Ascending aorta (tissue), 2 donors: ENCODE results near the gene SLC25A20. TPM values are rescaled to one million over a fixed set of nuclear protein-coding genes. Genes with fewer than 3 reads are reported as not detected.

ENCODE experiments used
- DNase-seq, 2 donors: peaks; one replicate each; pipeline ENCODE4 v3.0.0-alpha.2; 2019; ENCODE audit warnings: low spot score in 2 of 2
- H3K27ac ChIP-seq, 2 donors: fragments of 200-600 bp; sonication (generic); one replicate each; pipeline ENCODE4 v1.5.1; 2016 to 2017; ENCODE audit warnings: mild to moderate bottlenecking in 1 of 2
- H3K27me3 ChIP-seq: fragments of 200-600 bp; sonication (generic); one replicate; pipeline ENCODE4 v1.5.1; 2017
- H3K36me3 ChIP-seq, 2 donors: fragments of 200-600 bp; sonication (generic); one replicate each; pipeline ENCODE4 v1.5.1; 2016
- H3K4me1 ChIP-seq, 2 donors: fragments of 200-600 bp; sonication (generic); one replicate each; pipeline ENCODE4 v1.5.1; 2016 to 2017; ENCODE audit warnings: mild to moderate bottlenecking in 1 of 2
- H3K4me3 ChIP-seq, 2 donors: fragments of 200-600 bp; sonication (generic); one replicate each; pipeline ENCODE4 v1.5.1; 2016 to 2017; ENCODE audit warnings: mild to moderate bottlenecking in 1 of 2
- H3K9me3 ChIP-seq, 2 donors: fragments of 200-600 bp; sonication (generic); one replicate each; pipeline ENCODE4 v1.5.1; 2016
- CTCF ChIP-seq, 3 experiments: fragments of 200-600 bp in 2 of 3; fragments of 450-650 bp in 1 of 3; sonication (generic) in 2 of 3; IDR thresholded peaks; one replicate each; pipeline ENCODE4 v1.5.1; 2016 to 2019; ENCODE audit warnings: antibody characterized with exemption in 3 of 3, mild to moderate bottlenecking in 1 of 3, moderate library complexity in 1 of 3
- intact Hi-C: fragments of 100-400 bp; cut with DNase I; formaldehyde crosslinking; loops from one replicate; pipeline ENCODE4 v1.15.1; 2023
- total RNA-seq: library from RNA; depleted of rRNA; stranded (reverse); fragments of >200 nt; gene quantifications from one replicate; pipeline ENCODE4 v1.1.0, GENCODE V29; 2016

Gene SLC25A20
- total RNA-seq, 1 donor from 2014 or later, result 14.4 TPM

- DNase-seq, result no peak
- TF ChIP-seq CTCF (IDR thresholded peaks at IDR 0.05), result no peak
- H3K27ac ChIP-seq, result no peak overlapping the region
- H3K27me3 ChIP-seq, result no peaks in the 10 kb centered on the region
- intact Hi-C loops, result no loop called here
- no peak overlapping the region for H3K4me3 ChIP-seq
- H3K9me3 ChIP-seq, result no peaks in the 10 kb centered on the region
- peaks cover 13 to 21% of the 10 kb centered on the region in 2 donors for H3K36me3 ChIP-seq
- H3K4me1 ChIP-seq, result no peaks in the 10 kb centered on the region
Observed at GRCh38 chr3:48935530-48935929, 36.8 kb upstream of the SLC25A20 start.

GRCh38 chr3:48934333-48934991 is 35.8 kb upstream of the SLC25A20 start:
- H3K36me3 ChIP-seq, result peaks cover 13 to 24% of the 10 kb centered on the region in 2 donors
- TF ChIP-seq CTCF (IDR thresholded peaks at IDR 0.05), result no peak
- peaks cover 0 to 10% of the 10 kb centered on the region in 2 donors for H3K4me1 ChIP-seq
- H3K27me3 ChIP-seq, result no peaks in the 10 kb centered on the region
- intact Hi-C loops, result no loop called here
- H3K4me3 ChIP-seq, result no peak overlapping the region
- DNase-seq, result no peak
- H3K27ac ChIP-seq, result no peak overlapping the region
- no peaks in the 10 kb centered on the region for H3K9me3 ChIP-seq

GRCh38 chr3:48931944-48932580 is 33.4 kb upstream of the SLC25A20 start:
- intact Hi-C loops, result no loop called here
- Histone ChIP-seq H3K36me3 (peaks cover 17 to 44% of the 10 kb centered on the region in 2 donors), H3K27me3 (no peaks in the 10 kb centered on the region), H3K9me3 (no peaks in the 10 kb centered on the region), H3K27ac (no peak overlapping the region), H3K4me3 (no peak overlapping the region), H3K4me1 (peaks cover 0 to 23% of the 10 kb centered on the region in 2 donors)
- no peak for TF ChIP-seq CTCF (IDR thresholded peaks at IDR 0.05)
- DNase-seq, result no peak

- Histone ChIP-seq H3K4me1 (peaks cover 0 to 23% of the 10 kb centered on the region in 2 donors), H3K27ac (no peak overlapping the region), H3K36me3 (peaks cover 24 to 55% of the 10 kb centered on the region in 2 donors), H3K4me3 (no peak overlapping the region), H3K27me3 (no peaks in the 10 kb centered on the region), H3K9me3 (no peaks in the 10 kb centered on the region)
- no peak for DNase-seq
- intact Hi-C loops, result no loop called here
- no peak for TF ChIP-seq CTCF (IDR thresholded peaks at IDR 0.05)
Observed at GRCh38 chr3:48930590-48930989, 31.9 kb upstream of the SLC25A20 start.

GRCh38 chr3:48929358-48930035 is 30.8 kb upstream of the SLC25A20 start:
- Histone ChIP-seq H3K36me3 (peaks cover 35 to 64% of the 10 kb centered on the region in 2 donors), H3K4me1 (peaks cover 0 to 23% of the 10 kb centered on the region in 2 donors), H3K4me3 (no peak overlapping the region), H3K9me3 (no peaks in the 10 kb centered on the region), H3K27ac (no peak overlapping the region), H3K27me3 (no peaks in the 10 kb centered on the region)
- TF ChIP-seq CTCF (IDR thresholded peaks at IDR 0.05), result no peak
- no peak for DNase-seq
- intact Hi-C loops, result no loop called here
